Testis (tissue), 3 donors: ENCODE measurements around the gene MCM10. TPM values are rescaled to one million over a fixed set of nuclear protein-coding genes. Genes with fewer than 3 reads are reported as not detected.

Experiments
- DNase-seq: peaks from one replicate; pipeline ENCODE4 v3.0.0-alpha.2; 2019
- H3K27ac ChIP-seq, 2 donors: fragments of 200-600 bp; sonication (generic); one replicate each; pipeline ENCODE4 v1.5.1; 2019
- H3K27me3 ChIP-seq: fragments of 200-600 bp; sonication (generic); one replicate; pipeline ENCODE4 v1.5.1; 2019
- H3K36me3 ChIP-seq: fragments of 200-600 bp; sonication (generic); one replicate; pipeline ENCODE4 v1.5.1; 2017; ENCODE audit warnings: low read depth; ENCODE audit errors: missing control alignments
- H3K4me1 ChIP-seq: fragments of 200-600 bp; sonication (generic); one replicate; pipeline ENCODE4 v1.5.1; 2019
- H3K4me3 ChIP-seq, 2 donors: fragments of 200-600 bp; sonication (generic); one replicate each; pipeline ENCODE4 v1.5.1; 2017 to 2019
- H3K9me3 ChIP-seq: fragments of 200-600 bp; sonication (generic); one replicate; pipeline ENCODE4 v1.5.1; 2017
- CTCF ChIP-seq, 3 experiments: fragments of 450-650 bp in 2 of 3; fragments of 200-600 bp in 1 of 3; sonication (generic) in 1 of 3; IDR thresholded peaks; one replicate each; pipeline ENCODE4 v1.5.1; 2016 to 2019; ENCODE audit warnings: antibody characterized with exemption in 3 of 3, mild to moderate bottlenecking in 2 of 3, moderate library complexity in 1 of 3
- POLR2A ChIP-seq: fragments of 450-650 bp; IDR thresholded peaks from one replicate; pipeline ENCODE4 v1.6.1; 2017; ENCODE audit warnings: antibody characterized with exemption, mild to moderate bottlenecking, moderate library complexity
- WGBS, 2 donors: methylation state at CpG; one replicate each; pipeline ENCODE4 v1.1.5; 2018; 5-methylcytosine and 5-hydroxymethylcytosine counted together
- intact Hi-C: fragments of 100-400 bp; cut with DNase I; formaldehyde crosslinking; loops from one replicate; pipeline ENCODE4 v1.15.1; 2023; ENCODE audit warnings: low total_unique reads
- polyA plus RNA-seq: library from polyadenylated mRNA; stranded (reverse); fragments of 350-450 nt; fragmentation: Illumina TruSeq; extraction: RNeasy Lipid Tissue Mini Kit (QIAGEN cat#74804); gene quantifications from one replicate; pipeline ENCODE4 v1.2.3, GENCODE V29; 2014; ENCODE audit warnings: low read depth, low replicate concordance; ENCODE audit not compliant: insufficient read depth
- total RNA-seq, 2 donors: library from RNA; depleted of rRNA; stranded (reverse); fragments of >200 nt; gene quantifications; one replicate each; pipeline ENCODE4 v1.2.3, GENCODE V29; 2016

The MCM10 gene
- total and polyA plus RNA-seq, 3 donors from 2014 or later: 2.0 to 5.3 (median 2.1) TPM

- Histone ChIP-seq H3K4me3 (peak overlapping the region; percentile 40 to 54), H3K4me1 (peaks cover 9% of the 10 kb centered on the region), H3K27ac (no peak overlapping the region), H3K9me3 (no peaks in the 10 kb centered on the region), H3K36me3 (no peaks in the 10 kb centered on the region), H3K27me3 (no peaks in the 10 kb centered on the region)
- TF ChIP-seq CTCF (IDR thresholded peaks at IDR 0.05) (no peak), POLR2A (no peak)
- WGBS, 2 donors: 1 to 4% methylated on average over 18 of the region's 18 CpGs
- DNase-seq: no peak
- intact Hi-C loops: loop anchor here (10.0 kb wide), 1 partner anchor 143 kb away; the partner anchor contains the start of gene PHYH
Observed at GRCh38 chr10:13161857-13162271, 506 bp downstream of the MCM10 start.

GRCh38 chr10:13163859-13164258 is 2.5 kb downstream of the MCM10 start:
- WGBS, 2 donors: 87 to 90% methylated on average over 3 of the region's 3 CpGs
- H3K4me1 ChIP-seq: peaks cover 9% of the 10 kb centered on the region
- DNase-seq: no peak

GRCh38 chr10:13165177-13165576 is 3.8 kb downstream of the MCM10 start:
- DNase-seq: no peak
- no peak for TF ChIP-seq CTCF (IDR thresholded peaks at IDR 0.05)
- TF ChIP-seq POLR2A: no peak
- intact Hi-C loops: loop anchor here (10.0 kb wide), 1 partner anchor 140 kb away; the partner anchor contains the start of gene PHYH

More at GRCh38 chr10:13163859-13164258, 2.5 kb downstream of the MCM10 start:
- H3K4me3 ChIP-seq: no peak overlapping the region
- TF ChIP-seq CTCF (IDR thresholded peaks at IDR 0.05) (no peak), POLR2A (no peak)
- intact Hi-C loops: loop anchor here (10.0 kb wide), 1 partner anchor 141 kb away; the partner anchor contains the start of gene PHYH
- no peaks in the 10 kb centered on the region for H3K9me3 ChIP-seq
- H3K27me3 ChIP-seq: no peaks in the 10 kb centered on the region
- no peak overlapping the region for H3K27ac ChIP-seq
- no peaks in the 10 kb centered on the region for H3K36me3 ChIP-seq

GRCh38 chr10:13167568-13167967 is 6.2 kb downstream of the MCM10 start:
- WGBS, 2 donors: 78 to 87% methylated on average over 7 of the region's 7 CpGs
- H3K9me3 ChIP-seq: no peaks in the 10 kb centered on the region
- no peaks in the 10 kb centered on the region for H3K36me3 ChIP-seq
- intact Hi-C loops: loop anchor here (10.0 kb wide), 1 partner anchor 137 kb away; the partner anchor contains the start of gene PHYH
- no peak overlapping the region for H3K27ac ChIP-seq
- DNase-seq: no peak
- TF ChIP-seq CTCF (IDR thresholded peaks at IDR 0.05) (no peak), POLR2A (no peak)
- no peaks in the 10 kb centered on the region for H3K4me1 ChIP-seq
- no peaks in the 10 kb centered on the region for H3K27me3 ChIP-seq
- H3K4me3 ChIP-seq: no peak overlapping the region

More at GRCh38 chr10:13165177-13165576, 3.8 kb downstream of the MCM10 start:
- H3K4me3 ChIP-seq: no peak overlapping the region
- no peaks in the 10 kb centered on the region for H3K27me3 ChIP-seq
- no peaks in the 10 kb centered on the region for H3K9me3 ChIP-seq
- H3K27ac ChIP-seq: no peak overlapping the region
- H3K36me3 ChIP-seq: no peaks in the 10 kb centered on the region
- H3K4me1 ChIP-seq: peaks cover 9% of the 10 kb centered on the region

GRCh38 chr10:13168781-13169180 is 7.4 kb downstream of the MCM10 start:
- intact Hi-C loops: loop anchor here (10.0 kb wide), 1 partner anchor 136 kb away; the partner anchor contains the start of gene PHYH
- no peaks in the 10 kb centered on the region for H3K27me3 ChIP-seq
- H3K27ac ChIP-seq: no peak overlapping the region
- no peaks in the 10 kb centered on the region for H3K36me3 ChIP-seq
- no peak for DNase-seq
- TF ChIP-seq CTCF (IDR thresholded peaks at IDR 0.05): no peak
- TF ChIP-seq POLR2A: no peak
- no peak overlapping the region for H3K4me3 ChIP-seq
- 65 to 70% methylated on average over 6 of the region's 6 CpGs for WGBS, 2 donors
- H3K4me1 ChIP-seq: no peaks in the 10 kb centered on the region
- H3K9me3 ChIP-seq: no peaks in the 10 kb centered on the region
